ENCODE measurements around the gene FBLN7.

The FBLN7 gene

GRCh38 chr2:112153179-112153490, 14.9 kb downstream of the FBLN7 start (continued):
- no peak for TF ChIP-seq PATZ1 (tag by site-specific recombination; IDR thresholded peaks at IDR 0.05)
- TF ChIP-seq ZNF600 (tag by site-specific recombination; IDR thresholded peaks at IDR 0.05): no peak

GRCh38 chr2:112153501-112153900, 15.3 kb downstream of the FBLN7 start:
- TF ChIP-seq PRDM6 (tag by site-specific recombination; IDR thresholded peaks at IDR 0.05) (no peak), BCL11B (tag by site-specific recombination; IDR thresholded peaks at IDR 0.05; ENCODE audit: low read depth) (no peak), ZNF830 (tag by site-specific recombination; IDR thresholded peaks at IDR 0.05; ENCODE audit: low read depth) (no peak), ATF2 (tag by site-specific recombination; IDR thresholded peaks at IDR 0.05; ENCODE audit: low read depth) (no peak), ZNF747 (tag by site-specific recombination; IDR thresholded peaks at IDR 0.05) (no peak), ZNF792 (tag by site-specific recombination; IDR thresholded peaks at IDR 0.05) (no peak), RBAK (tag by site-specific recombination; IDR thresholded peaks at IDR 0.05) (no peak), ZNF561 (tag by site-specific recombination; IDR thresholded peaks at IDR 0.05; ENCODE audit: borderline replicate concordance) (no peak), SP3 (tag by site-specific recombination; IDR thresholded peaks at IDR 0.05) (no peak), ZNF473 (tag by site-specific recombination; IDR thresholded peaks at IDR 0.05) (no peak), ZNF645 (tag by site-specific recombination; IDR thresholded peaks at IDR 0.05) (no peak)
- no peaks in the 10 kb centered on the region for H3K36me3 ChIP-seq (ENCODE audit: control insufficient read depth in 2 of 2, insufficient read depth in 1 of 2, low read length in 2 of 2)
- no peak overlapping the region for H3K27ac ChIP-seq (ENCODE audit: extremely low read depth, low read depth, low read length)
- no peaks in the 10 kb centered on the region for H3K9me3 ChIP-seq (ENCODE audit: control insufficient read depth, insufficient read depth, low read depth, low read length)
- CTCF ChIA-PET: interaction anchor here (0.7 kb wide), 1 partner anchor 107 kb away, joined by 3 read pairs; no protein-coding TSS in a partner anchor
- POLR2A ChIA-PET: no interaction called here
- H3K4me1 ChIP-seq (ENCODE audit: control insufficient read depth, insufficient read depth, low read length): no peaks in the 10 kb centered on the region
- no peak overlapping the region for H3K4me3 ChIP-seq (ENCODE audit: low read depth, low read length)

- ChIA-PET CTCF (no interaction called here), POLR2A (no interaction called here)
- Histone ChIP-seq H3K27ac (ENCODE audit: extremely low read depth, low read depth, low read length) (no peak overlapping the region), H3K4me3 (ENCODE audit: low read depth, low read length) (no peak overlapping the region), H3K9me3 (ENCODE audit: control insufficient read depth, insufficient read depth, low read depth, low read length) (no peaks in the 10 kb centered on the region), H3K4me1 (ENCODE audit: control insufficient read depth, insufficient read depth, low read length) (no peaks in the 10 kb centered on the region), H3K36me3 (ENCODE audit: control insufficient read depth in 2 of 2, insufficient read depth in 1 of 2, low read length in 2 of 2) (no peaks in the 10 kb centered on the region)
- TF ChIP-seq ZNF658 (tag by site-specific recombination; IDR thresholded peaks at IDR 0.05): no peak
- no peak for TF ChIP-seq ZNF280C (tag by site-specific recombination; IDR thresholded peaks at IDR 0.05)
- TF ChIP-seq ZNF280D (tag by site-specific recombination; IDR thresholded peaks at IDR 0.05): no peak
- no peak for TF ChIP-seq ZNF645 (tag by site-specific recombination; IDR thresholded peaks at IDR 0.05)
- no peak for TF ChIP-seq HOXD13 (CRISPR knock-in tag; IDR thresholded peaks at IDR 0.05; ENCODE audit: borderline replicate concordance)
- no peak for TF ChIP-seq YY1 (tag by site-specific recombination; IDR thresholded peaks at IDR 0.05)
Observed at GRCh38 chr2:112154246-112155117, 16.3 kb downstream of the FBLN7 start.

Data from HEK293 (cell line).